NB4 (cell line): ENCODE data around the gene TOMM20.

ENCODE experiments used
- POLR2A ChIP-seq: IDR thresholded peaks from 2 replicates; pipeline ENCODE4 v1.6.1; 2011; ENCODE audit warnings: mild to moderate bottlenecking; ENCODE audit not compliant: insufficient read length; ENCODE audit errors: extremely low read depth
- TF ChIP-seq, protein P1 (sequence below): IDR thresholded peaks from one replicate; pipeline ENCODE4 v1.5.1; 2012; ENCODE audit warnings: low read depth, low read length

- TF ChIP-seq, protein P1, sequence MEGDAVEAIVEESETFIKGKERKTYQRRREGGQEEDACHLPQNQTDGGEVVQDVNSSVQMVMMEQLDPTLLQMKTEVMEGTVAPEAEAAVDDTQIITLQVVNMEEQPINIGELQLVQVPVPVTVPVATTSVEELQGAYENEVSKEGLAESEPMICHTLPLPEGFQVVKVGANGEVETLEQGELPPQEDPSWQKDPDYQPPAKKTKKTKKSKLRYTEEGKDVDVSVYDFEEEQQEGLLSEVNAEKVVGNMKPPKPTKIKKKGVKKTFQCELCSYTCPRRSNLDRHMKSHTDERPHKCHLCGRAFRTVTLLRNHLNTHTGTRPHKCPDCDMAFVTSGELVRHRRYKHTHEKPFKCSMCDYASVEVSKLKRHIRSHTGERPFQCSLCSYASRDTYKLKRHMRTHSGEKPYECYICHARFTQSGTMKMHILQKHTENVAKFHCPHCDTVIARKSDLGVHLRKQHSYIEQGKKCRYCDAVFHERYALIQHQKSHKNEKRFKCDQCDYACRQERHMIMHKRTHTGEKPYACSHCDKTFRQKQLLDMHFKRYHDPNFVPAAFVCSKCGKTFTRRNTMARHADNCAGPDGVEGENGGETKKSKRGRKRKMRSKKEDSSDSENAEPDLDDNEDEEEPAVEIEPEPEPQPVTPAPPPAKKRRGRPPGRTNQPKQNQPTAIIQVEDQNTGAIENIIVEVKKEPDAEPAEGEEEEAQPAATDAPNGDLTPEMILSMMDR = no peak
- no peak for TF ChIP-seq POLR2A
Observed at GRCh38 chr1:235077571-235078479, 50.8 kb downstream of the TOMM20 start.
